ENCODE measurements around the gene MBNL1.

- no peak for TF ChIP-seq CTCF (IDR thresholded peaks at IDR 0.05)
- no peak for TF ChIP-seq POLR2A (IDR thresholded peaks at IDR 0.05)
Measured at GRCh38 chr3:152384412-152384811, 115.7 kb downstream of the MBNL1 start.
